GM19351 (cell line): Measurements from ENCODE around the gene BMPER.
A peak's percentile ranks its signal among the peaks of the same experiment; 100 is the strongest.

Source experiments
- ATAC-seq: cut with Tn5 transposase; IDR thresholded peaks from one replicate; pipeline ENCODE4 v1.9.1; 2021; ENCODE audit warnings: mild to moderate bottlenecking, moderate library complexity; ENCODE audit not compliant: unreplicated experiment

The BMPER gene

GRCh38 chr7:33887266-33887975 is 17.9 kb upstream of the BMPER start:
- ATAC-seq: no peak

GRCh38 chr7:33888166-33888565 is 17.2 kb upstream of the BMPER start:
- no peak for ATAC-seq

- ATAC-seq: no peak
Observed at GRCh38 chr7:33892945-33893344, 12.4 kb upstream of the BMPER start.

GRCh38 chr7:33893377-33893776 is 12.0 kb upstream of the BMPER start:
- no peak for ATAC-seq

- ATAC-seq: peak; percentile 99
Observed at GRCh38 chr7:33895025-33895804, 10.1 kb upstream of the BMPER start.

DNA sequence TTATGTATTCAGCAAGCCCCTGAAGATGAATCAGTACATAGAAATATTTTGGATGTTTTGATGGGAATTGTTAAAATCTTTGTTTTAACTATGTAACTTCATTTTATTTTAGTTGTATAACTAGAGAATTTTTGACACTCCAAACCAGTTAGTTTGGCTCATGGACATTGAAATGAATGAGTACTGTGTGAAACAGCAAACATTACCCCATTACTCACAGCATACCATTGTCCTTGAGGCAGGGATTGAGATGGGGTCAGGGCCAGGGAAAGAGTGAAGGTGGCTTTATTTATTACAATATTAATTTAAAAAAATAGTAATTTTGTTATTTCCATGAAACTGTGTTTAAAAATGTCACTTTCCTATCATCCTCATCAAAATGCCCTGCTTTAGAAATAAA is 4.8 kb upstream of the BMPER start:
- ATAC-seq: no peak

DNA sequence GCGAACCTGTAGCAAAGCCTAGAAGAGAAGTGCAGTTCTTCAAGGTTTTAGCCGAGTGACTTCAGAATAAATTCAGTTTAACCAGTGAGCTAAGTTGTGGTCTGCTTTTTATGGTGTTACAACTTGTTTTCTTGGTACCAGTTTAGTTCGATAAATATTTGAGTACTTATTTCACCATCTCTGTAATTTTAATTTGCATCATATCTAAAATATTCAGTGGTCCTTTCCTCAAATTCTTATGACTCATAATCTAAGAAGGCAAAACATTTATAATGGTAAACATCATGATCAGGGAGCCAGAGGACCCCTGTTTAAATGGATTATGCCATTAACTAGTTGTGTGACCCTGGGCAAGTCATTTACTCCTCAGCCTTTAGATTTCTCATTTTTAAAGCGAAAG is 4.1 kb upstream of the BMPER start:
- no peak for ATAC-seq

DNA sequence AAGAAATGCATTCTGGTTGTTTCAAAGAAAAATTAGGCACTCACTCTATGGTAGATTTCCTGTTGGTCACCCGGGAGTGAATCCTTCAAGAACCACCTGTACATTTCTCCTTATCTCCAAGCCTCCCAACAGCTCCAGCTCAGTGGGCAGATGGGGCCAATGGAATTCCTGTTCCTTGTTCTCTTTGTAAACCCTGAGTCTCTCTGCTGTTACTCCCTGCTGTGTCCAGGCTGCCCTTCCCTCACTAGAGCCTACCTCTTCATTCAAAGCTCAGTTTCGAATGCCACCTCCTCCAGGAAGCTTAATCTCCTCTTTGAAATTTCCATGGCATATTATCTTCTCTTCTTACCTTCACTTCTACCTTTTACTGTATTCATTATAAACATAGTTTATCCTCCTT is 3.5 kb upstream of the BMPER start:
- no peak for ATAC-seq

- no peak for ATAC-seq
Observed at GRCh38 chr7:33902746-33903145, 2.6 kb upstream of the BMPER start.

DNA sequence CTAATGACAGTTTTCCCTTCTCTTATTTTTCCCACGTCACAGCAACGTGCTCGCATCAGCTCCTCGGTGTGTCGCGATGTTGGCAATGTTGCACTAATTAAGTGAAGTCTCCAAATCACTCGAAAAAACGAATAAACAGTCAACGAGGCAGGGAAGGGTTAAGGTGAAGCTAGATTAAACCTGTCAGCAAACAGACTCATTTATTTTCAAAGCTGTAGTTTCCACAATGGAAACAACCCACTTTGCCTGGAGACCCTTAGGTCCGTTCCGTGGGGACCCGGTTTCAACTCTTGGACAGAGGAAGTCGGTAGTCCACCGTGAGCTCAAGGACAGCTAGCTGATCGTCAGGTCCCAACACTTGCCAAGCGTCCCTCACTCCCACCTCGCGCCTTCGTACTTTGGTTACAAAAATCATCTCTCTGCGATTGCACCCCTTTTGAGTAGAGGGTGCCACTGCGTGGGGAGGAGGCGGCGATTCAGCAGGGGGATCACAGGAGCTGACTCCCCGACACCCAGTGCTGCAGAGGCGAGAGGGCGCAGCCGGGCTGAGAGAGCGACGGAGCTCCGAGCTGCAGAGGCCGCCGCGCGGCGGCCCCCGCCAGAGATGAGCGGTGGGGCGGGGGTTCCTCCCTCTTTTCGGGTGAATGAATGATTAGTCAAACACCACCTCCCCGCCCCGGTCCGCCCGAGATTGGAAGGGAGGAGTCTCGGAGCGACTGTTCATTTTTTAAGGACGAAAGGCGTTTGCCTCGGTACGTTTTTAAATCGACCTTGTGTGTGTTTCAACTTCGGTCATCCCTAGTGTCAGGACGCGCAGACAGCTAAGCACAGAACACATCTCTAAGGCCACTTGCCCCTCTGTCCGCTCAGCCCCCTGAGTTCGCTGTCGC is 1.3 kb upstream of the BMPER start:
- peak; percentile 26 for ATAC-seq

- ATAC-seq: peak; percentile 53
Observed at GRCh38 chr7:33904681-33905388, 504 bp upstream of the BMPER start.

DNA sequence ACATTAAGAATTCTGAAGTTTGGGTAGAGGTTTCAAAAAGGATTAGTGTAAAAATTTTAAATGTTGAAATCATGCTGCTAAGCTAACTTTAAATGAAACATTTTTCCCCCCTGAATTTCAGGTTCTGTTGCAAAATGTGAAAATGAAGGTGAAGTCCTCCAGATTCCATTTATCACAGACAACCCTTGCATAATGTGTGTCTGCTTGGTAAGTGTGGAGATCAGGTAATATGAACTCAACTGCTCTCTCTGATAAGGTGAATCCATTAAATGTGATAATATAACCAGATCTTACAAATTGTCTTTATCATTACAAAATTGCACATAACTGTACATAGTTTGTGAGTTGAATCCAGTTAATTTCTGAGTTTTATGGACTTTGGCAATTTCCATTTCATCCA is 1.4 kb downstream of the BMPER start:
- ATAC-seq: no peak

DNA sequence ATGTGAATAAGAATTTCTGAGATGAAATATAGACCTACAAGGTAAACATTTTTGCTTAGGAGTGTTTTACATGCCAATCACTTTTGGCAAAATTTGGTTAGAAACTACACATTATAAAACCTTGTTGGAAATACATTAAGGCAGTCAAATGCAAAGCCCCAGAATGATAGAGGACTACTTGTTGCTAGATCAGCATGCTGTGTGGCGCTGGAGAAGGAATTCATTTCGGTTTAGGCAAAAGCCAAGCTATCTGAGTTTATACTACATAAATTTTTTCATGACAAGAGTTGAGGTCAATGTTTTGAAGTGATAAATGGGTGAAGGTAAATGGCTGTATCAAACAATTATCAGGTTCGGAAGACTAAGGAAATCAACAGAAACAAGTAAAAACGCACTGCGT is 2.3 kb downstream of the BMPER start:
- ATAC-seq: no peak

GRCh38 chr7:33909318-33909717 is 4.0 kb downstream of the BMPER start:
- no peak for ATAC-seq

DNA sequence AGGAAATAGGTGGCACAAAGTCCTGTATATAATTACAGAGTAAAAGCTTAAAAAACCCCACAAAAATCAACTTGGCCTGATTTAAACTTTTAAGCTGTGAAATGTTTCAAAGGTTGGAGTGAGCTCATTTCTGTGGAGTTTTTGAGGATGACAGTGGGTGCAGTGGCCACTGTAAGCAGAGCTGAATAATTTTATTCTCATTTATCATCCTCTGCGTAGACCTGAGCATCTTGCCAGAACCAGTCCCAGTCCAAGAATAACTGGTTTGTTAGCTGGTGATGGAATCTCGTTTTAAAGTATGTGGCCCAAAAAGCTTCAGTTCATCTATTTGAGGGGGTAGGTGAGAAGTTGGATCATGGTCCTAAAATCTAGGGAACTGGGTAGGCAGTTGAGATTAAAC is 4.4 kb downstream of the BMPER start:
- no peak for ATAC-seq

DNA sequence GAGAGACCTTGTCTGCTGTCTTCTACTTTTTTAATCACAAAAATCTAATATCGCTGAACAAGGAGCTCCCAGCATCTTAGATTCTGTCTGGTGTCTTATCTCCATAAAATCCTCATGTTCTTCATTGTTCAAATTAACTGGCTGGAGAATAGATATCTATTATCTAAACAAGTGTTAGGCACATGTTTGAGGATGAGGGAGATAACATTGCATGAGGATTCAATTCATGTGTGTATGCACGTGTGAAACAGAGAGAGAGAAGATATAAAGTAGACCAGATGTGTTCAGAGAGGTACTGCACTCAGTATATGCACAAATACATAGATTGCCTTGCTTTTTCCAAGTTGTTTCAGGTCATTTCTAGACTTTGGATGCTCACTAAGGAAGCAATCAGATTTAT is 5.4 kb downstream of the BMPER start:
- no peak for ATAC-seq

DNA sequence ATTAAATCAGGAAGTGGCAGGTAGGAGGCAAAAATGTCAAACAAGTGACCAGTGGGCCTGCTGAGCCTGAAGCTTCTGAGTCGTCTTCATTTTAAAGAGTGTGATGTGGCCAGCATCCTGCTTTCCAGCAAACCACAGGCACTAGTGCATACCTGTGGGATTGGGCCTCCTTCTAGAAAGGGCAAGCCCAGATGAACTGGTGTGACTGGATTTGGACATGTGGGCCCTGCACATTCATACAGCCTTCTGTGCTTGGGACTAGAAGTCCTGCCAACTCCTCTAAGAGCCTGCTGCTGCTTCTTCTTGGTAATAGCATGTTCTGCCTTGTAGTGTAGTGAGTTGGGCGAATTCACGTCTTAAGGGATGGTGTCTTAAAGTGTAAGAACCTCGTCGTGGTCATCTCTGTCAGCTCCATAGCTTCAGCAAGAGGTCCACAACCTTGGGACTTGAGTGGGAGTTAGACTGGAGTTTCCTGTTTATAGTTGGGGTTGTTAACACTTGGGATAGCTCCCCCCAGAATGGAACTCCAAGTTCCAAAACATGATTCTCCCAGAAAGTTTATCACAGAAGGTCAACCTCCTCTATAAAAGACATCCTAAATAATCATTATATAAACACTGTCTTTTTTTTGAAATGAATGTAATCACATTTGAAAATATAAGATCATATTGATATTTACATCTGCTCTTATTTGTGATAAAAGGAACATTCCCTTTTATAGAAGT is 11.2 kb downstream of the BMPER start:
- ATAC-seq: no peak

DNA sequence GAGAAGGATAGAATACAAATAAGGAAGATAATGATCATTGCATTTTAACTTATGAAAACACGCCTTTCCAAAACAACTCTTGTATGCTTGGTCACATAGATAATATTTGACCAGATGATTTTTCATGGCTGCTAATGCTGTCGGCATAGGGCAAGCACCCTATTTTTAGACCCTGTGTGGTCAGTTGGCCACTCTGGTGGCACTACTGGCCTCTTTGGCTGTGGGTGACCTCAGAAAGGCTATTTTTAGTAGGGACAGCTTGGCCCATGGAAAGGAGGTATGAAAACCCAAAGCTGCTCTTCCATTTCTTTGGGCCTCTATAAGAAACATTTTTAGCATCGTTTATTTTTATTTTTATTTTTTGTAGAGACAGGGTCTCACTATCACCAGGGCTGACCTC is 12.3 kb downstream of the BMPER start:
- ATAC-seq: no peak

GRCh38 chr7:33918438-33919143 is 13.3 kb downstream of the BMPER start:
- no peak for ATAC-seq

DNA sequence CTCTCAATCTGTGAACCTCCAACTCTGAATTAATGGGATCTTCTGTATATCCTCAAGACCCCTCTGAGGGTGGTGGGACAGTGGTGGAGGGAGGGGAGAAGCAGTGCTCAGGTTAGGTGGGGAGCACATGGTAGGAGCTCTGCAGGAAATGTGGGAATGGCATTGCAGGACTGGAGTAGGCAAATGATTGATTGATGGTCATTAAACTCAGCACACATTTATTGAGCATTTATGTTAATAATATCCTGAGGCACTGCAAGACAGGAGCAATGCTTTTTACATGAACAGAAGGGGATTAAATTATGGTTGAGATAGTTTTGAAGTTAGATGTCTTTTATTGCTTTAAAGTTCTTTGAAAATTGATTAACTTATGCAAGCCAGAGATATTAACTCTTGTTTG is 14.1 kb downstream of the BMPER start:
- ATAC-seq: no peak
